Endothelial cell of umbilical vein (primary cell): ENCODE results near the gene NUDT10.

Experiments
- EZH2 ChIP-seq: IDR thresholded peaks from 2 replicates; pipeline ENCODE4 v1.6.1; 2012; ENCODE audit warnings: borderline replicate concordance, low read depth, mild to moderate bottlenecking, moderate library complexity, low read length, inconsistent platforms; ENCODE audit not compliant: severe bottlenecking
- FOS ChIP-seq: IDR thresholded peaks from 2 replicates; pipeline ENCODE4 v1.6.1; 2011; ENCODE audit warnings: mild to moderate bottlenecking, low read length, moderate library complexity, borderline replicate concordance; ENCODE audit not compliant: insufficient read depth
- GATA2 ChIP-seq: IDR thresholded peaks from 2 replicates; pipeline ENCODE4 v1.7.0; 2011; ENCODE audit warnings: low read depth, mild to moderate bottlenecking, moderate library complexity, mixed read lengths, low read length; ENCODE audit not compliant: insufficient read length, insufficient read depth
- JUN ChIP-seq: IDR thresholded peaks from 2 replicates; pipeline ENCODE4 v1.6.1; 2011; ENCODE audit warnings: borderline replicate concordance, low read depth; ENCODE audit not compliant: insufficient read length, insufficient read depth
- MAX ChIP-seq: IDR thresholded peaks from 2 replicates; pipeline ENCODE4 v1.6.1; 2011; ENCODE audit not compliant: insufficient read depth, insufficient read length
- MYC ChIP-seq: IDR thresholded peaks from one replicate; pipeline ENCODE4 v1.6.1; 2011; ENCODE audit warnings: mild to moderate bottlenecking, low read depth, low read length
- POLR2A ChIP-seq: IDR thresholded peaks from 2 replicates; pipeline ENCODE4 v1.6.1; 2012; ENCODE audit warnings: low read depth, mild to moderate bottlenecking, control low read depth, low read length
- POLR2AphosphoS5 ChIP-seq: IDR thresholded peaks from 2 replicates; pipeline ENCODE4 v1.6.1; 2012; ENCODE audit warnings: low read depth, mild to moderate bottlenecking, control low read depth, low read length, moderate library complexity; ENCODE audit not compliant: insufficient read depth
- TF ChIP-seq, protein P1 (sequence below), 2 donors: IDR thresholded peaks; 1 replicate in 1 of 2; 2 replicates in 1 of 2; pipeline ENCODE4 v1.5.1; 2011; ENCODE audit warnings: low read length in 2 of 2, mild to moderate bottlenecking in 2 of 2, moderate library complexity in 2 of 2, control low read depth in 1 of 2, inconsistent platforms in 1 of 2, low read depth in 1 of 2; ENCODE audit not compliant: insufficient read depth in 1 of 2; ENCODE audit errors: extremely low read depth in 1 of 2

- TF ChIP-seq POLR2A (no peak), EZH2 (no peak), MAX (no peak), POLR2AphosphoS5 (no peak), GATA2 (no peak), MYC (no peak), JUN (no peak), FOS (no peak)
- TF ChIP-seq, protein P1, sequence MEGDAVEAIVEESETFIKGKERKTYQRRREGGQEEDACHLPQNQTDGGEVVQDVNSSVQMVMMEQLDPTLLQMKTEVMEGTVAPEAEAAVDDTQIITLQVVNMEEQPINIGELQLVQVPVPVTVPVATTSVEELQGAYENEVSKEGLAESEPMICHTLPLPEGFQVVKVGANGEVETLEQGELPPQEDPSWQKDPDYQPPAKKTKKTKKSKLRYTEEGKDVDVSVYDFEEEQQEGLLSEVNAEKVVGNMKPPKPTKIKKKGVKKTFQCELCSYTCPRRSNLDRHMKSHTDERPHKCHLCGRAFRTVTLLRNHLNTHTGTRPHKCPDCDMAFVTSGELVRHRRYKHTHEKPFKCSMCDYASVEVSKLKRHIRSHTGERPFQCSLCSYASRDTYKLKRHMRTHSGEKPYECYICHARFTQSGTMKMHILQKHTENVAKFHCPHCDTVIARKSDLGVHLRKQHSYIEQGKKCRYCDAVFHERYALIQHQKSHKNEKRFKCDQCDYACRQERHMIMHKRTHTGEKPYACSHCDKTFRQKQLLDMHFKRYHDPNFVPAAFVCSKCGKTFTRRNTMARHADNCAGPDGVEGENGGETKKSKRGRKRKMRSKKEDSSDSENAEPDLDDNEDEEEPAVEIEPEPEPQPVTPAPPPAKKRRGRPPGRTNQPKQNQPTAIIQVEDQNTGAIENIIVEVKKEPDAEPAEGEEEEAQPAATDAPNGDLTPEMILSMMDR (IDR thresholded peaks at IDR 0.05; ENCODE audit: extremely low read depth in 1 of 2, insufficient read depth in 1 of 2, low read depth in 1 of 2, low read length in 2 of 2) = no peak
Measured at GRCh38 chrX:51334276-51334675, 1.7 kb downstream of the NUDT10 start.
